Measurements from ENCODE around the gene AK5.
"Not testable (repeated sequence)": the region's sequence is repeated elsewhere in the genome, so short reads cannot be mapped to it uniquely, and the experiment has no call there.

The AK5 gene

DNA sequence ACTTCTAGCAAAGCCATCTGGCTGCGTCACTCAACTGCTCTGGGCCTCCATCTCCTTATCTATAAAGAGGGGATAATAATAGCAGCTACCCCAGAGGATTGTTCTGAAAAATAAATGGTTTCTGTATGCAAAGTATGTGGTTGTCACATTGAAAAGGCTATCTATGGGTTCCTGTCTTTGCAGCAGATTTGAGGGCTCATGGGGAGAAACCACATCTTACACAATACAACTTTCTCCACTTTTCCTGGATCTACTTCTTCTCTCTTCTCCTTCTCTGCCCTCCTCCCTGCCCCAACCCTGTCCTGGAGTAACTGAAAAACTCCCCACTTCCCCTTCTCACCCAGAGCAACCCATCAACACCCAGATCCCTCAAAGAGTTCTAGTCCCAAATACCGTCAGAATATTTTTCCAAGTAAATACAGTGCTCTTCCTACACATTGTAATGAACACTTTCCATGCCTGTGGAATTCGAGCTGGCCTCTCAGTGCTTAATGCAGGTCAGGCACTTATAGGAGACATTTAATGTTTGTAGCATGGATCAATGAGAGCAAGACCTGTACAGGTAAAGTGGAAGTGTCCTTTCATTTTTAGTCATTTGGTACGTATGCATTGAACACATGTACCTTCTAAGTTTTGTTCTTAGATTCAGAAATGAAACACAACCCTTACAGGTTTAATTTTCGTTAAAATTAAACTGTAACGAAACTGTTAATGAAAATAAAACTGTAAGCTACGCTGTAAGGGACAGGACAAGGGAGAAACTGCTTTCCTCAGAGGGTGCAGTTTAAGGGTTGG, 131.9 kb downstream of the AK5 start:
- Histone ChIP-seq H3K4me3 (ENCODE audit: extremely low read depth, insufficient read depth, low read length, poor library complexity, severe bottlenecking) (no peak overlapping the region), H3K27ac (ENCODE audit: low read depth, low read length, severe bottlenecking) (no peak overlapping the region), H3K9me3 (ENCODE audit: control insufficient read depth, low read length) (peaks cover 3% of the 10 kb centered on the region), H3K36me3 (ENCODE audit: control insufficient read depth, insufficient read depth, low read length) (no peaks in the 10 kb centered on the region), H3K4me1 (ENCODE audit: control insufficient read depth, insufficient read depth, low read length, poor library complexity, severe bottlenecking) (no peaks in the 10 kb centered on the region)
- WGBS, 2 experiments (ENCODE audit: insufficient coverage in 2 of 2) = 89 to 91% methylated on average over 3 to 5 of the region's 7 CpGs

DNA sequence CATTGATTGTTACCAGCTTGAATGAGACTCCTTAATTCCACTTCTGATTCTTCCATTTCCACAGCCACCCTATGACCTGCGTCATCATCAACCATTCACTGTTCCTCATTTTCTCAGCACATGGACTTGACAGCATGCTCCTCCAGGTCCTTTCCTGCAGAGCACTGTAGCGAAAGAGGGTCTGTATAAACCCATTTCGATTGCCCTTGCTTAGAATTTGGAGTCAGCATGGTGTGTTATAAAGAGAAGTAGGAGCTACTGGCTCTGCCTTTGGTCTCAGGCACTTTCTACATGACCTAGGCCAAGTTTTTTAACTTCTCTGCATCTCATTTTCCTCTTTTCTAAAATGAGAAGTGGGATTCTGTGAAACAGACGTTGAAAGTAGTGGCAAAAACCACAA, 133.8 kb downstream of the AK5 start:
- Histone ChIP-seq H3K4me1 (ENCODE audit: control insufficient read depth, insufficient read depth, low read length, poor library complexity, severe bottlenecking) (no peaks in the 10 kb centered on the region), H3K4me3 (ENCODE audit: extremely low read depth, insufficient read depth, low read length, poor library complexity, severe bottlenecking) (no peak overlapping the region), H3K27ac (ENCODE audit: low read depth, low read length, severe bottlenecking) (no peak overlapping the region), H3K36me3 (ENCODE audit: control insufficient read depth, insufficient read depth, low read length) (no peaks in the 10 kb centered on the region), H3K9me3 (ENCODE audit: control insufficient read depth, low read length) (peaks cover 3% of the 10 kb centered on the region)
- WGBS, 2 experiments (ENCODE audit: insufficient coverage in 2 of 2) = 83% methylated on average over 1 of the region's 4 CpGs

DNA sequence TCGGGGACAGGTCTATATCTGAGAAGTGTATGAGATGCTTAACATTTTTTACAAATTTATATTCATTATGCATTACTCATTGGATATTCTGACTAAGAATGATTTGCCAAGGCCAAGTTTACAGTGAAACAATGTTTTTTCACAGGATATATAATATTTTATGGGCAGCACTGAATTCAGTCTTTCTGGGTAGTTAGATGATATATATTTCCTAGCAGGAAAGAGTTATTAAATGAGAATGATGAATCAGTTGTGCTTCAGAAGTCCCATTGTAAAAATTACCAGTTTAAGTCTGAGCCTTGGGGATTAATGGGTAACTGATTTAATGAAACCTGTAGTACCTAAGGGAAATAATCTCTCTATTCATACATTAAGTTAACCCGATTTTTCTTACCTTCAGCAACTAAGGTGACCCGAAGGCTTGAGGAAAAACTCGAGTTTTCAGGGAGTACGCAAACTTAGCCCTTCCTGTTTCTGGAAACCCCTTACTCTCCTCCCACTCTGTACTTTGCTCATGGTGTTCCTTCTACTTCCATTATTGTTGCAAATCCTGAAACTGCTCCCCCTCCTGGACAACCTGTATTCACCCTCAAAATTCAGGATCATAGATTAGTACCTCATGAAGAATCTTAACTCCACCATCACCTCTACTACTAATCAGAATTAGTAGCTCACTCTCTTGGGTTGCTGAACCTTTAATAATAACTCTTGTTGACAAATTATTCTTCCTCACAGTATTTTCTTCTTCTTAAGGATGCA, 135.1 kb downstream of the AK5 start:
- H3K4me1 ChIP-seq (ENCODE audit: control insufficient read depth, insufficient read depth, low read length, poor library complexity, severe bottlenecking) = no peaks in the 10 kb centered on the region
- peaks cover 3% of the 10 kb centered on the region for H3K9me3 ChIP-seq (ENCODE audit: control insufficient read depth, low read length)
- no peak overlapping the region for H3K27ac ChIP-seq (ENCODE audit: low read depth, low read length, severe bottlenecking)
- 74 to 87% methylated on average over 4 of the region's 5 CpGs for WGBS, 2 experiments (ENCODE audit: insufficient coverage in 2 of 2)
- no peak overlapping the region for H3K4me3 ChIP-seq (ENCODE audit: extremely low read depth, insufficient read depth, low read length, poor library complexity, severe bottlenecking)
- H3K36me3 ChIP-seq (ENCODE audit: control insufficient read depth, insufficient read depth, low read length) = no peaks in the 10 kb centered on the region

DNA sequence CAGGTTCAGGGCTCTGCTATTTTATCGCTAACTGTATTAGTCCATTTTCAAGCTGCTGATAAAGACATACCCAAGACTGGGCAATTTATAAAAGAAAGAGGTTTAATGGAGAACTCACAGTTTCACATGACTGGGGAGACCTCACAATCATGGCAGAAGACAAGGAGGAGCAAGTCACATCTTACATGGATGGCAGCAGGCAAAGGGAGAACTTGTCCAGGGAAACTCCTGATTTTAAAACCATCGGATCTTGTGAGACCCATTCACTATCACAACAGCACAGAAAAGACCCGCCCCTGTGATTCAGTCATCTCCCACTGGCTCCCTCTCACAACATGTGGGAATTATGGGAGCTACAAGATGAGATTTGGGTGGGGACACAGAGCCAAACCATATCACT, 136.2 kb downstream of the AK5 start:
- H3K9me3 ChIP-seq (ENCODE audit: control insufficient read depth, low read length); H3K27ac ChIP-seq (ENCODE audit: low read depth, low read length, severe bottlenecking); H3K36me3 ChIP-seq (ENCODE audit: control insufficient read depth, insufficient read depth, low read length); H3K4me3 ChIP-seq (ENCODE audit: extremely low read depth, insufficient read depth, low read length, poor library complexity, severe bottlenecking); H3K4me1 ChIP-seq (ENCODE audit: control insufficient read depth, insufficient read depth, low read length, poor library complexity, severe bottlenecking): not testable (repeated sequence)
- 80% methylated on average over 1 of the region's 3 CpGs; no CpG with 5 or more reads in 1 of the 2 experiments for WGBS, 2 experiments (ENCODE audit: insufficient coverage in 2 of 2)

DNA sequence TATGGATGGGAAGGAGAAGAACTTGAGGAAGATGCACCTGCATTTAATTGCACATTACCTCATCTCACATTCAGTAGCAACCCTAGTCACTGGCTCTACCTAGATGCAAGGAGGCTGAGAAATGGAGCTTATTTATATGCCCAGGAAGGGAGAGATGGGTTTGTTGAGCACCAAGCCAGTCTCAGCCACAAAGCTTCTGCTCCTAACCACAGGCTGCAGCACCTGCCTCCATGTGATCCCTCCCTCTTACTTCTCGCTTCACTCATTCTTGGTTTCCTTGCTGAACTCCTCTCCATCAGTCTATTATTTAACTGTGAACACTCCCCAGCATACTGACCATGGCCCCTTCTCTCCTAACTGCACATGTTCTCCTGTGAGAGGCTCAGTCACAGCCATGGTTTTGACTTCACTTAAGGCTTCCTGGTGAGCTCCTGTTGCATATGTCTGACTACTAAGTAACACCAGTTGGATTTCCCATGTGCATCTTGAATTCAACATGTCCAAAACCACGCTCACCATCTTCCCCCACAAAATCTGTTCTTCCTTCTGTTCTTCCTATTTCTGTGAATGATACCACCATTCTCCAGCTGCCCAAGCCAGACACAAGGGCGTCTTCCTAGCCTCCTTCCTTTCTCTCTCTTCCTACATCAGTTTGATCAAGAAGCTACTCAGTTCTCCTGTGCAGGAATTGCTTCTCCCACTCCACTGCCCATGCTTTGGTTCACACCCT, 139.8 kb downstream of the AK5 start:
- Histone ChIP-seq H3K4me3 (ENCODE audit: extremely low read depth, insufficient read depth, low read length, poor library complexity, severe bottlenecking) (no peak overlapping the region), H3K9me3 (ENCODE audit: control insufficient read depth, low read length) (peaks cover 3% of the 10 kb centered on the region), H3K36me3 (ENCODE audit: control insufficient read depth, insufficient read depth, low read length) (no peaks in the 10 kb centered on the region), H3K27ac (ENCODE audit: low read depth, low read length, severe bottlenecking) (no peak overlapping the region), H3K4me1 (ENCODE audit: control insufficient read depth, insufficient read depth, low read length, poor library complexity, severe bottlenecking) (no peaks in the 10 kb centered on the region)
- 86 to 87% methylated on average over 2 to 3 of the region's 3 CpGs for WGBS, 2 experiments (ENCODE audit: insufficient coverage in 2 of 2)

DNA sequence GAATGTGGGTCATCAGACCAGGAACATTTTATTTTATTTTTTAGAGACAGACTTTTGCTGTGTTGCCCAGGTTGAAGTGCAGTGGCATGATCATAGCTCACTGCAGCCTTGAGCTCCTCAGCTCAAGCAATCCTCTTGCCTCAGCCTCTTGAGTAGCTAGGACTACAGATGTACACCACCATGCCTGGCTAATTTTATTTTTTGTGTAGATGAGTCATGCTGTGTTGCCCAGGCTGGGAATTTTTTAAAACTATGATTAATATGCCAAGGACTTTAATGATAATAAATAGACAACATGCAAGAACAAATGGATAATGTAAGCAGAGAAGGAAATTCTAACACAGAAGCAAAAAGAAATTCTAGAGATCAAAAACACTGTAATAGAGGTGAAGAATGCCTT, 142.4 kb downstream of the AK5 start:
- no peak overlapping the region for H3K27ac ChIP-seq (ENCODE audit: low read depth, low read length, severe bottlenecking)

DNA sequence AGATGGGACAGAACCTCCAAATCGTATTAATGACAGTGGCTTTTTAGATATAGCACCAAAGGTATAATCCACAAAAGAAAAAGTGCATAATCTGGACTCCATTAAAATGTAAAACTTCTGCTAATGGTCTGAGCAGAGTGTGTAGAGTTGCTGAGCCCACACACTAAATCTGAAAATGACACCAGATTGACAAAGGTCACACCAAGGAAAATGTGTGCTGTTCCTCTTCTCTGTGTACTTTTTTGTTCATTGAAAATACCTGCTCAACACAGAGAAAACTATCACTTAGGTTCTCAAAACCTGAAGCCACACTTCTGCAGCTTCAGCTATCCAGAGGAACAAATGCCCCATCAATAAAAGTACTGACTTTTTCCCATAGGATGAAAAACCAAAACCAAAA, 146.2 kb downstream of the AK5 start:
- H3K36me3 ChIP-seq (ENCODE audit: control insufficient read depth, insufficient read depth, low read length) = no peaks in the 10 kb centered on the region
- no peak overlapping the region for H3K27ac ChIP-seq (ENCODE audit: low read depth, low read length, severe bottlenecking)
- WGBS, 2 experiments (ENCODE audit: insufficient coverage in 2 of 2) = no CpG with 5 or more reads among the region's 1 CpG

More for the DNA sequence above, 142.4 kb downstream of the AK5 start:
- Histone ChIP-seq H3K4me3 (ENCODE audit: extremely low read depth, insufficient read depth, low read length, poor library complexity, severe bottlenecking) (no peak overlapping the region), H3K4me1 (ENCODE audit: control insufficient read depth, insufficient read depth, low read length, poor library complexity, severe bottlenecking) (no peaks in the 10 kb centered on the region), H3K36me3 (ENCODE audit: control insufficient read depth, insufficient read depth, low read length) (no peaks in the 10 kb centered on the region), H3K9me3 (ENCODE audit: control insufficient read depth, low read length) (peaks cover 10% of the 10 kb centered on the region)

DNA sequence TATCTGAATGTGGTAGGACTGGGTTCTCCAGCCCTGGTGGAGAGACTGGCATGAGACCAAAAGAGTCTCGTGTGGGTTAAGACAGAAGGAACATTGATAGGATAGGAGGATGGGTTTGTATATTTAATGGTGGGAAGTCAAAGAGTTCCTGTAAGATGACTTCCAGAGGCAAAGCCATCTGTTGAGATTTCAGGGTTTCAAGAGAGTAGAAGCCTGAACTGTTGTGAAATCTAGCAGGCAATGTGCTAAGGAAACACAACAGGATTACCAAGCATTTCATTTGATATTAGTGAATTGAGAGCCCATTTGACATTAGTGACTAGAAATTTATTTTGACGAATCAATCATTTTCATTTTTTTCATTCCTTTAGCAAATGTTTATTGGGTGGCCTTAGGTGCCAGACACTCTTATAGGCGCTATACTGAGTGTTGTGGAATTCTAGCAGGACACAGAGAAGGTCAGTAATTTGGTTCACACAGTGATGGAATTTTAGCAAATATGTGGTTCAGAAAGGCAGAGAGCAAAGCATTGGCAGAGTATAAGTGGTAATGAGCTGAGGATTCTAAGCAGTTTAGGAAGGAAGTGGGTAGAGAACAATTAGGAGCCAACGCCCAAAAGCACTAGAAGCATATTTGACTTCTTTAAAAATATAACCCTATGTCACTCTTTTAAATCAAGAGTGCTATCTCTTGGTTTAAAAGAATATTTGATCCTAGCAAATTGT, 149.3 kb downstream of the AK5 start:
- H3K4me1 ChIP-seq (ENCODE audit: control insufficient read depth, insufficient read depth, low read length, poor library complexity, severe bottlenecking) = no peaks in the 10 kb centered on the region
- H3K4me3 ChIP-seq (ENCODE audit: extremely low read depth, insufficient read depth, low read length, poor library complexity, severe bottlenecking) = no peak overlapping the region
- H3K27ac ChIP-seq (ENCODE audit: low read depth, low read length, severe bottlenecking) = no peak overlapping the region
- 92 to 100% methylated on average over 1 to 2 of the region's 4 CpGs for WGBS, 2 experiments (ENCODE audit: insufficient coverage in 2 of 2)
- H3K9me3 ChIP-seq (ENCODE audit: control insufficient read depth, low read length) = peaks cover 14% of the 10 kb centered on the region
- H3K36me3 ChIP-seq (ENCODE audit: control insufficient read depth, insufficient read depth, low read length) = no peaks in the 10 kb centered on the region

More for the DNA sequence above, 146.2 kb downstream of the AK5 start:
- Histone ChIP-seq H3K4me3 (ENCODE audit: extremely low read depth, insufficient read depth, low read length, poor library complexity, severe bottlenecking) (no peak overlapping the region), H3K9me3 (ENCODE audit: control insufficient read depth, low read length) (peaks cover 14% of the 10 kb centered on the region), H3K4me1 (ENCODE audit: control insufficient read depth, insufficient read depth, low read length, poor library complexity, severe bottlenecking) (no peaks in the 10 kb centered on the region)

DNA sequence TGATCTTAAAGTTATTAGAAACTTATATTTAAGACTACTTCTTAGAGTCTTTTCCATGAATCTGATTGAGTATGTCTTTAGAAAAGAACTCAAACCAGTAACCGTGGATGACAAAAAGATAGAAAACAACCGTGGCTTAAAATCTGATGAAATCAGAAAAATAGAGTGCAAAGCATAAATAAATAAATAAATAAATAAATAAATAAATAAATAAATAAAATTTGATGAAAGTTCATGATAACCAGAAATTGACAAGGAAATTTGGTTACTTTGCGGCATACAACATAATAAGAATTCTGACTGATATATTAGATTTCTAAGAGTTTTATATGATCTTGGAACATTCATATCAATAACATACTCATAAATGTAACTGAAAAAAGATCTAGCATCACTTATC, 152.1 kb downstream of the AK5 start:
- no peak overlapping the region for H3K27ac ChIP-seq (ENCODE audit: low read depth, low read length, severe bottlenecking)
- H3K9me3 ChIP-seq (ENCODE audit: control insufficient read depth, low read length) = peaks cover 5% of the 10 kb centered on the region
- no peak overlapping the region for H3K4me3 ChIP-seq (ENCODE audit: extremely low read depth, insufficient read depth, low read length, poor library complexity, severe bottlenecking)
- H3K36me3 ChIP-seq (ENCODE audit: control insufficient read depth, insufficient read depth, low read length) = no peaks in the 10 kb centered on the region
- whole genome bisulfite sequencing, 2 experiments (ENCODE audit: insufficient coverage in 2 of 2) = no CpG with 5 or more reads among the region's 3 CpGs
- no peaks in the 10 kb centered on the region for H3K4me1 ChIP-seq (ENCODE audit: control insufficient read depth, insufficient read depth, low read length, poor library complexity, severe bottlenecking)

DNA sequence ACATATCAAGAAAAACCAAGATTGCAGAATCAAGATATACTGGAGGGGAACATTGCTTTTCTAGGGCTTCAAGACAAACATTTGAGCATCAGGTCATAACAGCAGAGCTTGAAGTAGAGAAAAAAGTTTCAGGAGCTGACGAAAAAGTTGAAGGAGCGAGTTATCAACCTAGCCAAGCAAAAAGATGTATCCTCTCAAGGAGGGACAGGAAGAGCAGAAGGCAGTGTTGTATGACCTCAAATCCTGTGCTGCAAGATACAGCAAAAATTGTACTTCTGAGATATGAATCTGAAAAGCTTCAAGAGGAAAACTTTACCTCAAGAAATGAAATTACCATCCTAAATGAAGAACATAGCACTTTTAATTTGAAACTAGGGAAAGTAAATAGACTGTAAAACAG, 153.1 kb downstream of the AK5 start:
- 97 to 100% methylated on average over 1 to 2 of the region's 2 CpGs for WGBS, 2 experiments (ENCODE audit: insufficient coverage in 2 of 2)
- no peaks in the 10 kb centered on the region for H3K36me3 ChIP-seq (ENCODE audit: control insufficient read depth, insufficient read depth, low read length)
- H3K27ac ChIP-seq (ENCODE audit: low read depth, low read length, severe bottlenecking) = no peak overlapping the region
- H3K9me3 ChIP-seq (ENCODE audit: control insufficient read depth, low read length) = no peaks in the 10 kb centered on the region
- H3K4me1 ChIP-seq (ENCODE audit: control insufficient read depth, insufficient read depth, low read length, poor library complexity, severe bottlenecking) = no peaks in the 10 kb centered on the region
- H3K4me3 ChIP-seq (ENCODE audit: extremely low read depth, insufficient read depth, low read length, poor library complexity, severe bottlenecking) = no peak overlapping the region

All from mesodermal cell (in vitro differentiated cells).